ENCODE data around the gene SDK2.

DNA sequence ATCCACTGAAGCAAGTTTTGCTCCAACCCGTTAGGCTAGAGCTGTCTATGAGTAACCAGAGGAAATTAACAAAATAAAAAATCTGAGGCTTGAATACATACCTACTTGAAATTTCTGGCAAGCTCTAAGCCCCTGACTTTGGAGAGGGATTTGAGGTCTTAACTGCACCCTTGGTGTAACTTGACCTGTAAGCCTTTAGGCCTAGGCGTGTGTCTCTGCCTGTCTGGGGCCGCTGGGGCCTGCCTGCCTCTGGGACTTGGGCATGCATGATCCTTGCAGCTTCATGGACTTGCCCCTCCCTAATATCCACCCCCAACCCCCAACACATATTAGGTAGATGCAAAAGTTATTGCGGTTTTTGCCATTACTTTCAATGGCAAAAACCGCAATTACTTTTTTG lies 328.8 kb downstream of the SDK2 start:
- TF ChIP-seq GATA2 (IDR thresholded peaks at IDR 0.05; ENCODE audit: low read depth, low read length) (no peak), GATA3 (IDR thresholded peaks at IDR 0.05; ENCODE audit: low read depth, low read length) (no peak)

All from SH-SY5Y (cell line).